ENCODE data around the gene FAM237B. TPM values are rescaled to one million over a fixed set of nuclear protein-coding genes. Genes with fewer than 3 reads are reported as not detected.

The FAM237B gene
- total RNA-seq, 2 experiments from 2014 or later, result not detected

DNA sequence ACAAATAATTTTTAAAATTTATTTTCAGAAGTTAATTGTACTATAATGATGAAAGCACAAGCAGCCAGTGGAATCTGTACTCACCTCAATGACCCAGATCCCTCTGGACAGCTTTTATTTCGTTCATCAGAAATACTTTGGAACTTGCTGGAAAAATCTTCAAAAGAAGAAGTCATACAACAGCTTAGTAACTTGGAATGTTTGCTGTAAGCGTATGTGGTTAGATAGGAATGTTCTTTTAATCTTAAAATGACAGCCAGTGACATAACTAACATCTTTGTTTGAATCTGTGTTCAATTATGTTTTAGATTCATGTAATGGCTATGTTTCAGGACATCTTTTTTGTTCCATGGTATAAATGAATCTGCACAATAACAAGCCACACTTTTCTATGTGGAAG is 49.4 kb downstream of the FAM237B start:
- H3K4me2 ChIP-seq (ENCODE audit: low read length), result no peak overlapping the region
- CTCF ChIA-PET (ENCODE audit: unreplicated experiment), result no interaction called here
- BruUV-seq (replicated peaks), result no TSS peak

DNA sequence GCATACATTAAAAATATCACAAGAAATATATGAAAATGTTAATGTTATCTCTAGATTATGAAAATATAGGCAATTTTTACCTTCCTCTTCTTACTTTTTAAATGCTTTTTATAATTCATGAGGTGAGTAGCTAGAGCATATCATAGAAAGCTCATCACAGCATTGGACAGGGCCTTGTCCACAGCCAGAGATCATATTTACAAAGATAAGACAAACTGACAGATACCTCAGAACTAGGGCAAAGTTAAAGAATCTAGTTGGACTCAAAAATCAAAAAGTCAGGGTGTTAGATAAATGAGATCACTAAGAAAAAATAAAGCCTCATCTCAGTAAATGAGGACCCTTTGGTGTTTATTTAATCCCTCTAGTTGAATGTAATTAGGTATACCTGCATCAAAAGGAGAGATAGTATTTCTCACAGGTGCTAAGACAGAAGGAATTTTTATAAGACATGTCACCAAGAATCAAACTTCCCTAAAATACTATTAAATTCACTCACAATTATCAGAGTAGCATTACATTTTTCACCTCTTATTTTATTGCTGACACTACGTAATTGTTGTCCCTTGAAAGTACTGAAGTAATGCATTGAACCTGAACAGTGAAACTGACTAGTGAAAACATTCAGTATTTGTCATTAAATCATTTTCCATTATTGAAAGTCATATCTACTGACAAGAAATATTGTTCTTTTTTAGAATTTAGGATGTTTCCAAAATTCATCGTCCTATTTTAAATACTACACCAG is 50.5 kb downstream of the FAM237B start:
- Histone ChIP-seq H3K4me2 (ENCODE audit: low read length) (no peak overlapping the region), H2AFZ (ENCODE audit: low read length) (no peak overlapping the region)
- BruUV-seq (replicated peaks), result no TSS peak

More for the DNA sequence above, 49.4 kb downstream of the FAM237B start:
- Histone ChIP-seq H3K27ac (ENCODE audit: low read depth, low read length, poor library complexity, severe bottlenecking) (no peak overlapping the region), H3K4me3 (ENCODE audit: low read depth, low read length, poor library complexity, severe bottlenecking) (no peak overlapping the region), H3K79me2 (ENCODE audit: insufficient read depth, low read depth, low read length) (no peaks in the 10 kb centered on the region), H4K20me1 (ENCODE audit: insufficient read depth, low read length) (no peaks in the 10 kb centered on the region), H2AFZ (ENCODE audit: low read length) (no peak overlapping the region), H3K4me1 (ENCODE audit: insufficient read depth, low read length, poor library complexity, severe bottlenecking) (no peaks in the 10 kb centered on the region), H3K36me3 (ENCODE audit: insufficient read depth, low read length) (no peaks in the 10 kb centered on the region), H3K9me3 (ENCODE audit: low read length) (no peaks in the 10 kb centered on the region), H3K9me2 (ENCODE audit: insufficient read depth, low read length) (no peaks in the 10 kb centered on the region)
- POLR2A ChIA-PET, result no interaction called here
- intact Hi-C loops (cut with micrococcal nuclease; ENCODE audit: unreplicated experiment), result no loop called here
- TF ChIP-seq, protein P1, sequence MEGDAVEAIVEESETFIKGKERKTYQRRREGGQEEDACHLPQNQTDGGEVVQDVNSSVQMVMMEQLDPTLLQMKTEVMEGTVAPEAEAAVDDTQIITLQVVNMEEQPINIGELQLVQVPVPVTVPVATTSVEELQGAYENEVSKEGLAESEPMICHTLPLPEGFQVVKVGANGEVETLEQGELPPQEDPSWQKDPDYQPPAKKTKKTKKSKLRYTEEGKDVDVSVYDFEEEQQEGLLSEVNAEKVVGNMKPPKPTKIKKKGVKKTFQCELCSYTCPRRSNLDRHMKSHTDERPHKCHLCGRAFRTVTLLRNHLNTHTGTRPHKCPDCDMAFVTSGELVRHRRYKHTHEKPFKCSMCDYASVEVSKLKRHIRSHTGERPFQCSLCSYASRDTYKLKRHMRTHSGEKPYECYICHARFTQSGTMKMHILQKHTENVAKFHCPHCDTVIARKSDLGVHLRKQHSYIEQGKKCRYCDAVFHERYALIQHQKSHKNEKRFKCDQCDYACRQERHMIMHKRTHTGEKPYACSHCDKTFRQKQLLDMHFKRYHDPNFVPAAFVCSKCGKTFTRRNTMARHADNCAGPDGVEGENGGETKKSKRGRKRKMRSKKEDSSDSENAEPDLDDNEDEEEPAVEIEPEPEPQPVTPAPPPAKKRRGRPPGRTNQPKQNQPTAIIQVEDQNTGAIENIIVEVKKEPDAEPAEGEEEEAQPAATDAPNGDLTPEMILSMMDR (conservative IDR thresholded peaks at IDR 0.05; ENCODE audit: low read length), result no peak
- no peak for TF ChIP-seq EZH2phosphoT487 (IDR thresholded peaks at IDR 0.05; ENCODE audit: borderline replicate concordance, low read depth, low read length)
- DNase-seq (ENCODE audit: low spot score), result no peak

DNA sequence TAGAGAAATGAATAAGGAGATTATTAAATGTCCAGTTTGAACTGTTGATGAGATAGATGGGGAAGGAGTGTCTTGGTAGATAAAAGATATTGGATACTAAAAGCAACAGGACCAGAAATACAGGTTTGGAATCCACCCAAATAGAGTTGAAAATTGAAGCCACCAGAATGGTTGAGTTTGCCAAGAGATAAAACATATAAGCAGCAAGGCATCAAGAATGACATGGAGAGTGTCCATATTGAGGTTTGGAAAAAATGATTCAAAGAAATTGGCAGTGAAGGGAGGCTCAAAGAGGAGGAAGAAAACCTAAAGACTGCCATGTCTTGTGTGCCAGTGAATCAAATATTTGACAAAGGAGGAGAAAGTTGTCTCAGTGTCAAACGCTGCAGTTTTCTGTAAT is 51.9 kb downstream of the FAM237B start:
- ChIA-PET CTCF (ENCODE audit: unreplicated experiment) (no interaction called here), POLR2A (interaction anchor here (1.2 kb wide), 1 partner anchor 9 kb away, joined by 4 read pairs; no protein-coding TSS in a partner anchor)
- H3K9me3 ChIP-seq (ENCODE audit: low read length), result no peaks in the 10 kb centered on the region
- H2AFZ ChIP-seq (ENCODE audit: low read length), result no peak overlapping the region
- no peak overlapping the region for H3K4me3 ChIP-seq (ENCODE audit: low read depth, low read length, poor library complexity, severe bottlenecking)
- no peaks in the 10 kb centered on the region for H4K20me1 ChIP-seq (ENCODE audit: insufficient read depth, low read length)
- no peaks in the 10 kb centered on the region for H3K4me1 ChIP-seq (ENCODE audit: insufficient read depth, low read length, poor library complexity, severe bottlenecking)
- DNase-seq (ENCODE audit: low spot score), result no peak
- H3K9me2 ChIP-seq (ENCODE audit: insufficient read depth, low read length), result no peaks in the 10 kb centered on the region
- no peak overlapping the region for H3K4me2 ChIP-seq (ENCODE audit: low read length)
- TF ChIP-seq, protein P1 (conservative IDR thresholded peaks at IDR 0.05; ENCODE audit: low read length), result no peak
- TF ChIP-seq EZH2phosphoT487 (IDR thresholded peaks at IDR 0.05; ENCODE audit: borderline replicate concordance, low read depth, low read length), result no peak
- no peak overlapping the region for H3K27ac ChIP-seq (ENCODE audit: low read depth, low read length, poor library complexity, severe bottlenecking)
- H3K36me3 ChIP-seq (ENCODE audit: insufficient read depth, low read length), result no peaks in the 10 kb centered on the region
- intact Hi-C loops (cut with micrococcal nuclease; ENCODE audit: unreplicated experiment), result no loop called here
- H3K79me2 ChIP-seq (ENCODE audit: insufficient read depth, low read depth, low read length), result no peaks in the 10 kb centered on the region
- no TSS peak for BruUV-seq (replicated peaks)

More for the DNA sequence above, 50.5 kb downstream of the FAM237B start:
- Histone ChIP-seq H4K20me1 (ENCODE audit: insufficient read depth, low read length) (no peaks in the 10 kb centered on the region), H3K9me2 (ENCODE audit: insufficient read depth, low read length) (no peaks in the 10 kb centered on the region), H3K4me3 (ENCODE audit: low read depth, low read length, poor library complexity, severe bottlenecking) (no peak overlapping the region), H3K36me3 (ENCODE audit: insufficient read depth, low read length) (no peaks in the 10 kb centered on the region), H3K4me1 (ENCODE audit: insufficient read depth, low read length, poor library complexity, severe bottlenecking) (no peaks in the 10 kb centered on the region), H3K79me2 (ENCODE audit: insufficient read depth, low read depth, low read length) (no peaks in the 10 kb centered on the region), H3K9me3 (ENCODE audit: low read length) (no peaks in the 10 kb centered on the region), H3K27ac (ENCODE audit: low read depth, low read length, poor library complexity, severe bottlenecking) (no peak overlapping the region)
- intact Hi-C loops (cut with micrococcal nuclease; ENCODE audit: unreplicated experiment), result no loop called here
- no peak for TF ChIP-seq EZH2phosphoT487 (IDR thresholded peaks at IDR 0.05; ENCODE audit: borderline replicate concordance, low read depth, low read length)
- TF ChIP-seq, protein P1 (conservative IDR thresholded peaks at IDR 0.05; ENCODE audit: low read length), result no peak
- ChIA-PET POLR2A (no interaction called here), CTCF (ENCODE audit: unreplicated experiment) (no interaction called here)
- DNase-seq (ENCODE audit: low spot score), result no peak

Data from OCI-LY7 (cell line).